Measurements from ENCODE around the gene SP1.

DNA sequence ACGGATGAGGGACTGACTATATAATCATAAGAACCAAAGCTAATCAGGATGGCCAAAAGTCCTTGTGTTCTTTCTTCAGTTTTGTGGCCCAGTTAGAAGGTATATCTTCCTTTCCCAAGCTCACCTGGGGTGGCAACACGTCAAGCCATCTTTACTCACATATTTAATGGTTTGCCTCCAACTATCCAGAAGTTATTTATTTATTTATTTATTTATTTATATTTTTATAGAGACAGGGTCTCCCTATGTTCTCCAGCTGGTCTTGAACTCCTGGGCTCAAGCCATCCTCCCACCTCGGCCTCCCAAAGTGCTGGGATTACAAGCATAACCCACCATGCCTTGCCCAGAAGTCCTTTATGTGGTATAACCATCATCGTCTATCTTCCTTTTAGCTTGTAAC lies 32.1 kb upstream of the SP1 start:
- TF ChIP-seq, protein P1, sequence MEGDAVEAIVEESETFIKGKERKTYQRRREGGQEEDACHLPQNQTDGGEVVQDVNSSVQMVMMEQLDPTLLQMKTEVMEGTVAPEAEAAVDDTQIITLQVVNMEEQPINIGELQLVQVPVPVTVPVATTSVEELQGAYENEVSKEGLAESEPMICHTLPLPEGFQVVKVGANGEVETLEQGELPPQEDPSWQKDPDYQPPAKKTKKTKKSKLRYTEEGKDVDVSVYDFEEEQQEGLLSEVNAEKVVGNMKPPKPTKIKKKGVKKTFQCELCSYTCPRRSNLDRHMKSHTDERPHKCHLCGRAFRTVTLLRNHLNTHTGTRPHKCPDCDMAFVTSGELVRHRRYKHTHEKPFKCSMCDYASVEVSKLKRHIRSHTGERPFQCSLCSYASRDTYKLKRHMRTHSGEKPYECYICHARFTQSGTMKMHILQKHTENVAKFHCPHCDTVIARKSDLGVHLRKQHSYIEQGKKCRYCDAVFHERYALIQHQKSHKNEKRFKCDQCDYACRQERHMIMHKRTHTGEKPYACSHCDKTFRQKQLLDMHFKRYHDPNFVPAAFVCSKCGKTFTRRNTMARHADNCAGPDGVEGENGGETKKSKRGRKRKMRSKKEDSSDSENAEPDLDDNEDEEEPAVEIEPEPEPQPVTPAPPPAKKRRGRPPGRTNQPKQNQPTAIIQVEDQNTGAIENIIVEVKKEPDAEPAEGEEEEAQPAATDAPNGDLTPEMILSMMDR (IDR thresholded peaks at IDR 0.05; ENCODE audit: low read depth, low read length) = no peak
- TF ChIP-seq POLR2A (IDR thresholded peaks at IDR 0.05; ENCODE audit: extremely low read depth, insufficient read length) (no peak), MYC (IDR thresholded peaks at IDR 0.05; ENCODE audit: low read depth, low read length) (no peak)
- TF ChIP-seq, protein P2, sequence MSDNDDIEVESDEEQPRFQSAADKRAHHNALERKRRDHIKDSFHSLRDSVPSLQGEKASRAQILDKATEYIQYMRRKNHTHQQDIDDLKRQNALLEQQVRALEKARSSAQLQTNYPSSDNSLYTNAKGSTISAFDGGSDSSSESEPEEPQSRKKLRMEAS (IDR thresholded peaks at IDR 0.05; ENCODE audit: low read depth, low read length) = no peak
